ENCODE results near the gene AKNA. TPM values are rescaled to one million over a fixed set of nuclear protein-coding genes. Genes with fewer than 3 reads are reported as not detected.

AKNA gene
- total and polyA plus RNA-seq, 7 donors = 9.9 to 81.6 (median 16.9) TPM

GRCh38 chr9:114345493-114346065, 42.2 kb downstream of the AKNA start:
- H3K4me1 ChIP-seq = peaks cover 0 to 56% (median 40%) of the 10 kb centered on the region in 4 donors
- H3K4me3 ChIP-seq = no peak overlapping the region
- H3K27me3 ChIP-seq = no peaks in the 10 kb centered on the region
- H3K27ac ChIP-seq = peak overlapping the region in 2 of 4 donors; percentile 85 to 87
- H3K9me3 ChIP-seq = no peaks in the 10 kb centered on the region
- intact Hi-C loops (cut with DNase I) = no loop called here
- peaks cover 13 to 80% (median 29%) of the 10 kb centered on the region in 4 donors for H3K36me3 ChIP-seq
- TF ChIP-seq, protein P1, sequence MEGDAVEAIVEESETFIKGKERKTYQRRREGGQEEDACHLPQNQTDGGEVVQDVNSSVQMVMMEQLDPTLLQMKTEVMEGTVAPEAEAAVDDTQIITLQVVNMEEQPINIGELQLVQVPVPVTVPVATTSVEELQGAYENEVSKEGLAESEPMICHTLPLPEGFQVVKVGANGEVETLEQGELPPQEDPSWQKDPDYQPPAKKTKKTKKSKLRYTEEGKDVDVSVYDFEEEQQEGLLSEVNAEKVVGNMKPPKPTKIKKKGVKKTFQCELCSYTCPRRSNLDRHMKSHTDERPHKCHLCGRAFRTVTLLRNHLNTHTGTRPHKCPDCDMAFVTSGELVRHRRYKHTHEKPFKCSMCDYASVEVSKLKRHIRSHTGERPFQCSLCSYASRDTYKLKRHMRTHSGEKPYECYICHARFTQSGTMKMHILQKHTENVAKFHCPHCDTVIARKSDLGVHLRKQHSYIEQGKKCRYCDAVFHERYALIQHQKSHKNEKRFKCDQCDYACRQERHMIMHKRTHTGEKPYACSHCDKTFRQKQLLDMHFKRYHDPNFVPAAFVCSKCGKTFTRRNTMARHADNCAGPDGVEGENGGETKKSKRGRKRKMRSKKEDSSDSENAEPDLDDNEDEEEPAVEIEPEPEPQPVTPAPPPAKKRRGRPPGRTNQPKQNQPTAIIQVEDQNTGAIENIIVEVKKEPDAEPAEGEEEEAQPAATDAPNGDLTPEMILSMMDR (IDR thresholded peaks at IDR 0.05) = no peak
- TF ChIP-seq EP300 (IDR thresholded peaks at IDR 0.05) (no peak), POLR2A (IDR thresholded peaks at IDR 0.05) (no peak), POLR2AphosphoS5 (IDR thresholded peaks at IDR 0.05) (no peak)
- 94 to 97% methylated on average over 7 of the region's 7 CpGs for WGBS, 2 donors
- DNase-seq = no peak

DNA sequence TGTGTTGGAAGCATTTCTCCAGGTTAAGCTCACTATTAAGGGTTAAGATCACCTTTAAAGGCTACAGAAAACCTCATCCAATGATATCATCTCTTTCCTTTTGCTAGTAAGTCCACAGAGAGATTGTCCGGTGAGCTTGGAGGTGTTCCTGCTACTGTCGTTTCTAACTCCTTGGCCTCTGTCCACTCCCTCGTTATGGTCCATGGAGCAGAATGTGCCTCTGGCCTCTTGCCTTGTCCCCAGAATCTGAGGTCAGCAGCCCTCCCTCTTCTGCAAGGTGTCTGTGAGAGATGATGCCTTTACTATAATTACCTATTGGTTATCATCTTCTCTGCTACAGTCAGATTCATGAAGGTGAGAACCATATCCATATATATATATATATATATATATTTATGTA, 43.1 kb downstream of the AKNA start:
- WGBS, 2 donors = 74 to 83% methylated on average over 3 of the region's 3 CpGs

GRCh38 chr9:114344188-114344566, 43.6 kb downstream of the AKNA start:
- H3K9me3 ChIP-seq = no peaks in the 10 kb centered on the region
- H3K36me3 ChIP-seq = peaks cover 17 to 82% (median 28%) of the 10 kb centered on the region in 4 donors
- peaks cover 0 to 46% (median 33%) of the 10 kb centered on the region in 4 donors for H3K4me1 ChIP-seq
- H3K4me3 ChIP-seq = no peak overlapping the region
- TF ChIP-seq POLR2A (IDR thresholded peaks at IDR 0.05) = no peak
- TF ChIP-seq POLR2AphosphoS5 (IDR thresholded peaks at IDR 0.05) = no peak
- TF ChIP-seq, protein P1 (IDR thresholded peaks at IDR 0.05) = no peak
- TF ChIP-seq EP300 (IDR thresholded peaks at IDR 0.05) = no peak
- H3K27ac ChIP-seq = peak overlapping the region in 3 of 4 donors; percentile 74 to 87 (median 85)
- 88 to 91% methylated on average over 11 of the region's 11 CpGs for WGBS, 2 donors
- H3K27me3 ChIP-seq = no peaks in the 10 kb centered on the region
- intact Hi-C loops (cut with DNase I) = loop anchor here (5.0 kb wide), 2 partner anchors 308 to 673 kb away; no protein-coding TSS in a partner anchor
- DNase-seq = no peak

More for the DNA sequence above, 43.1 kb downstream of the AKNA start:
- intact Hi-C loops (cut with DNase I) = loop anchor here (5.0 kb wide), 2 partner anchors 308 to 673 kb away; no protein-coding TSS in a partner anchor
- peak overlapping the region in 3 of 4 donors; percentile 74 to 87 (median 85) for H3K27ac ChIP-seq
- peaks cover 14 to 80% (median 28%) of the 10 kb centered on the region in 4 donors for H3K36me3 ChIP-seq
- no peak overlapping the region for H3K4me3 ChIP-seq
- no peak for DNase-seq
- H3K4me1 ChIP-seq = peaks cover 0 to 52% (median 38%) of the 10 kb centered on the region in 4 donors
- TF ChIP-seq EP300 (IDR thresholded peaks at IDR 0.05) (peak in 2 of 4 donors; percentile 17 to 78), POLR2AphosphoS5 (IDR thresholded peaks at IDR 0.05) (peak in 3 of 4 donors; percentile 26 to 61 (median 47))
- TF ChIP-seq, protein P1 (IDR thresholded peaks at IDR 0.05) = no peak
- no peaks in the 10 kb centered on the region for H3K9me3 ChIP-seq
- H3K27me3 ChIP-seq = no peaks in the 10 kb centered on the region

GRCh38 chr9:114343471-114344187, 44.2 kb downstream of the AKNA start:
- WGBS, 2 donors = 88 to 94% methylated on average over 9 of the region's 9 CpGs
- Histone ChIP-seq H3K4me1 (peaks cover 0 to 42% (median 29%) of the 10 kb centered on the region in 4 donors), H3K36me3 (peaks cover 19 to 84% (median 28%) of the 10 kb centered on the region in 4 donors), H3K4me3 (no peak overlapping the region), H3K27me3 (no peaks in the 10 kb centered on the region), H3K9me3 (no peaks in the 10 kb centered on the region), H3K27ac (peak overlapping the region in 3 of 4 donors; percentile 74 to 87 (median 85))
- intact Hi-C loops (cut with DNase I) = loop anchor here (5.0 kb wide), 2 partner anchors 309 to 674 kb away; no protein-coding TSS in a partner anchor
- TF ChIP-seq EP300 (IDR thresholded peaks at IDR 0.05) (peak; percentile 75 to 97 (median 90)), POLR2A (IDR thresholded peaks at IDR 0.05) (no peak), POLR2AphosphoS5 (IDR thresholded peaks at IDR 0.05) (peak; percentile 81 to 98 (median 96))
- TF ChIP-seq, protein P1 (IDR thresholded peaks at IDR 0.05) = no peak
- no peak for DNase-seq

Measured in sigmoid colon (tissue), 7 donors.